MCF 10A (cell line): Measurements from ENCODE around the gene RTL1. TPM values are rescaled to one million over a fixed set of nuclear protein-coding genes. Genes with fewer than 3 reads are reported as not detected.

ENCODE experiments used
- BruUV-seq: library from RNA; stranded (reverse); fragments of 400-500 nt; replicated peaks from 2 replicates; lab custom pipeline; 2021; lab: Mats Ljungman, UMichigan
- CTCF ChIA-PET: fragments of 300-600 bp; sonication (Branson Sonifier 250); formaldehyde crosslinking; extraction: SDS; loops from one replicate; lab custom pipeline; 2021; ENCODE audit warnings: antibody characterized with exemption, inconsistent platforms; lab: Yijun Ruan, JAX
- POLR2A ChIA-PET: fragments of 300-600, 350-650 bp; sonication (Branson Sonifier 250); formaldehyde crosslinking; extraction: SDS; loops from one replicate; lab custom pipeline; 2020; ENCODE audit warnings: antibody characterized with exemption, inconsistent platforms; lab: Yijun Ruan, JAX
- DNase-seq: peaks from one replicate; pipeline ENCODE4 v3.0.0-alpha.2; 2018; ENCODE audit not compliant: unreplicated experiment
- H3K27ac Mint-ChIP-seq: one replicate; pipeline ENCODE4 v1.8.0; 2022; ENCODE audit warnings: mild to moderate bottlenecking, low read depth, mixed read lengths; ENCODE audit not compliant: unreplicated experiment
- H3K27me3 Mint-ChIP-seq: one replicate; pipeline ENCODE4 v1.8.0; 2022; ENCODE audit warnings: mixed read lengths; ENCODE audit not compliant: insufficient read depth, unreplicated experiment
- H3K36me3 Mint-ChIP-seq: one replicate; pipeline ENCODE4 v1.8.0; 2022; ENCODE audit warnings: mild to moderate bottlenecking, moderate library complexity, mixed read lengths; ENCODE audit not compliant: insufficient read depth, unreplicated experiment
- H3K4me1 Mint-ChIP-seq: one replicate; pipeline ENCODE4 v1.8.0; 2022; ENCODE audit warnings: mixed read lengths; ENCODE audit not compliant: insufficient read depth, unreplicated experiment
- H3K4me3 Mint-ChIP-seq: one replicate; pipeline ENCODE4 v1.8.0; 2022; ENCODE audit warnings: mild to moderate bottlenecking, moderate library complexity, mixed read lengths; ENCODE audit not compliant: unreplicated experiment
- H3K9me3 Mint-ChIP-seq: one replicate; pipeline ENCODE4 v1.8.0; 2022; ENCODE audit warnings: mixed read lengths; ENCODE audit not compliant: unreplicated experiment
- CTCF ChIP-seq: fragments of 200-600 bp; IDR thresholded peaks from one replicate; pipeline ENCODE4 v1.8.0; 2022; ENCODE audit warnings: antibody characterized with exemption, mild to moderate bottlenecking; ENCODE audit not compliant: unreplicated experiment
- intact Hi-C: fragments of 100-400 bp; cut with micrococcal nuclease; formaldehyde crosslinking; loops from 2 replicates; pipeline ENCODE4 v1.14.1; 2022
- total RNA-seq: library from RNA; stranded (reverse); gene quantifications from 2 replicates; pipeline ENCODE4 v1.2.3, GENCODE V29; 2022

The RTL1 gene
- total RNA-seq, 1 experiment from 2014 or later, result not detected

- Mint-ChIP-seq H3K4me3 (no peak overlapping the region), H3K4me1 (no peaks in the 10 kb centered on the region), H3K27me3 (no peaks in the 10 kb centered on the region), H3K27ac (no peak overlapping the region), H3K36me3 (no peaks in the 10 kb centered on the region), H3K9me3 (no peaks in the 10 kb centered on the region)
- no peak for TF ChIP-seq CTCF
- no TSS peak for BruUV-seq
- intact Hi-C loops, result no loop called here
- POLR2A ChIA-PET, result no interaction called here
- DNase-seq, result no peak
- CTCF ChIA-PET, result no interaction called here
These were observed 57.1 kb downstream of the RTL1 start for GRCh38 chr14:100846309-100846859.

GRCh38 chr14:100845341-100845740 is 58.2 kb downstream of the RTL1 start:
- intact Hi-C loops, result no loop called here
- Mint-ChIP-seq H3K9me3 (no peaks in the 10 kb centered on the region), H3K4me3 (no peak overlapping the region), H3K27ac (no peak overlapping the region), H3K36me3 (no peaks in the 10 kb centered on the region), H3K27me3 (no peaks in the 10 kb centered on the region), H3K4me1 (no peaks in the 10 kb centered on the region)
- ChIA-PET CTCF (no interaction called here), POLR2A (no interaction called here)
- no TSS peak for BruUV-seq
- no peak for TF ChIP-seq CTCF
- no peak for DNase-seq

GRCh38 chr14:100844846-100845245 is 58.7 kb downstream of the RTL1 start:
- TF ChIP-seq CTCF, result no peak
- intact Hi-C loops, result no loop called here
- ChIA-PET POLR2A (interaction anchor here (0.6 kb wide), 1 partner anchor 208 kb away, joined by 3 read pairs; no protein-coding TSS in a partner anchor), CTCF (no interaction called here)
- H3K4me3 Mint-ChIP-seq, result no peak overlapping the region
- H3K9me3 Mint-ChIP-seq, result no peaks in the 10 kb centered on the region
- H3K27me3 Mint-ChIP-seq, result no peaks in the 10 kb centered on the region
- H3K36me3 Mint-ChIP-seq, result no peaks in the 10 kb centered on the region
- DNase-seq, result no peak
- H3K4me1 Mint-ChIP-seq, result no peaks in the 10 kb centered on the region
- BruUV-seq, result no TSS peak
- no peak overlapping the region for H3K27ac Mint-ChIP-seq

GRCh38 chr14:100844421-100844820 is 59.1 kb downstream of the RTL1 start:
- Mint-ChIP-seq H3K9me3 (no peaks in the 10 kb centered on the region), H3K4me3 (no peak overlapping the region), H3K36me3 (no peaks in the 10 kb centered on the region), H3K27me3 (no peaks in the 10 kb centered on the region), H3K4me1 (no peaks in the 10 kb centered on the region), H3K27ac (no peak overlapping the region)
- DNase-seq, result no peak
- intact Hi-C loops, result no loop called here
- no TSS peak for BruUV-seq
- POLR2A ChIA-PET, result interaction anchor here (0.6 kb wide), 1 partner anchor 209 kb away, joined by 3 read pairs; no protein-coding TSS in a partner anchor
- no peak for TF ChIP-seq CTCF
- CTCF ChIA-PET, result no interaction called here
